Ishikawa (cell line): ENCODE measurements around the gene EIF4E1B.
A peak's percentile ranks its signal among the peaks of the same experiment; 100 is the strongest.

ENCODE experiments used
- CEBPB ChIP-seq: IDR thresholded peaks from 2 replicates; pipeline ENCODE4 v1.6.1; 2012
- CREB1 ChIP-seq: IDR thresholded peaks from 2 replicates; pipeline ENCODE4 v1.6.1; 2012; ENCODE audit warnings: low read depth
- EGR1 ChIP-seq: IDR thresholded peaks from 2 replicates; pipeline ENCODE4 v1.6.1; 2012
- EP300 ChIP-seq: IDR thresholded peaks from 2 replicates; pipeline ENCODE4 v1.6.1; 2012; ENCODE audit warnings: borderline replicate concordance
- FOXM1 ChIP-seq: IDR thresholded peaks from 2 replicates; pipeline ENCODE4 v1.6.1; 2012; ENCODE audit warnings: low read depth, borderline replicate concordance
- NFIC ChIP-seq: IDR thresholded peaks from 2 replicates; pipeline ENCODE4 v1.6.1; 2012
- RAD21 ChIP-seq: IDR thresholded peaks from 2 replicates; pipeline ENCODE4 v1.6.1; 2012; ENCODE audit warnings: low read depth
- REST ChIP-seq: IDR thresholded peaks from 2 replicates; pipeline ENCODE4 v1.6.1; 2012; ENCODE audit warnings: low read depth, mild to moderate bottlenecking
- TAF1 ChIP-seq: IDR thresholded peaks from 2 replicates; pipeline ENCODE4 v1.6.1; 2012; ENCODE audit warnings: low read depth, mild to moderate bottlenecking
- TCF12 ChIP-seq: IDR thresholded peaks from 2 replicates; pipeline ENCODE4 v1.6.1; 2012; ENCODE audit warnings: low read depth
- TEAD4 ChIP-seq: IDR thresholded peaks from 2 replicates; pipeline ENCODE4 v1.6.1; 2012
- YY1 ChIP-seq: IDR thresholded peaks from 2 replicates; pipeline ENCODE4 v1.6.1; 2012; ENCODE audit warnings: low read depth
- ZBTB7A ChIP-seq: IDR thresholded peaks from 2 replicates; pipeline ENCODE4 v1.6.1; 2012; ENCODE audit warnings: low read depth
- TF ChIP-seq, protein P1 (sequence below): IDR thresholded peaks from 2 replicates; pipeline ENCODE4 v1.6.1; 2012
- TF ChIP-seq, protein P2 (sequence below): IDR thresholded peaks from 2 replicates; pipeline ENCODE4 v1.6.1; 2012

The EIF4E1B gene

GRCh38 chr5:176659512-176659839, 29.0 kb downstream of the EIF4E1B start:
- TF ChIP-seq EP300: no peak
- TF ChIP-seq NFIC: no peak
- TF ChIP-seq, protein P1, sequence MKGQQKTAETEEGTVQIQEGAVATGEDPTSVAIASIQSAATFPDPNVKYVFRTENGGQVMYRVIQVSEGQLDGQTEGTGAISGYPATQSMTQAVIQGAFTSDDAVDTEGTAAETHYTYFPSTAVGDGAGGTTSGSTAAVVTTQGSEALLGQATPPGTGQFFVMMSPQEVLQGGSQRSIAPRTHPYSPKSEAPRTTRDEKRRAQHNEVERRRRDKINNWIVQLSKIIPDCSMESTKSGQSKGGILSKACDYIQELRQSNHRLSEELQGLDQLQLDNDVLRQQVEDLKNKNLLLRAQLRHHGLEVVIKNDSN: no peak
- TF ChIP-seq TCF12: no peak
- no peak for TF ChIP-seq RAD21
- TF ChIP-seq EGR1: no peak
- TF ChIP-seq YY1: no peak
- TF ChIP-seq CREB1: no peak
- no peak for TF ChIP-seq ZBTB7A
- no peak for TF ChIP-seq REST
- TF ChIP-seq FOXM1: no peak
- TF ChIP-seq, protein P2, sequence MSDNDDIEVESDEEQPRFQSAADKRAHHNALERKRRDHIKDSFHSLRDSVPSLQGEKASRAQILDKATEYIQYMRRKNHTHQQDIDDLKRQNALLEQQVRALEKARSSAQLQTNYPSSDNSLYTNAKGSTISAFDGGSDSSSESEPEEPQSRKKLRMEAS: no peak
- no peak for TF ChIP-seq CEBPB
- no peak for TF ChIP-seq TAF1
- TF ChIP-seq TEAD4: no peak

DNA sequence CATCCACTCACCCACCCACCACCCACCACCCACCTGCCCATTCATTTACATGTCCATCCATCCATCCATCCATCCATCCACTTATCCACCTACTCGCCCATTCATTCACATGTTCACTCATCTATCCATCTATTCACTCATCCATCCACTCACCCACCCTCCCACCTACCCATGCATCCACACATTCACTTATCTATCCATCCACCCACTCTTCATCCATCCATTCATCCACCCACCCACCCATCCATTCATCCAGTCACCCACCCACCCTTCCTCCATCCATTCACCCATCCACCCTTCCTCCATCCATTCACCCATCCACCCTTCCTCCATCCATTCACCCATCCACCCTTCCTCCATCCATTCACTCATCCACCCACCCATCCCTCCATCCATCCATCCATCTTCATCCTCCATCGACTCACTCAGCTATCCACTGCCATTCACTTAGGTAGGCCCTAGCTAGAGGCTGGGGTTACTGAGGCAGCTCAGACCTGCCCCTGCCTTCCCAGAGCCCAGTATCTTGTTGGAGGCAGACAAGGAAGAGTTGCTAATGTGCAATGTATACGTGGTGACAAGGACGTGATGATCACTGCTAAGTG, 29.5 kb downstream of the EIF4E1B start:
- TF ChIP-seq CEBPB (no peak), EP300 (no peak), EGR1 (no peak), NFIC (no peak), TCF12 (no peak), RAD21 (no peak), CREB1 (no peak), TAF1 (no peak), ZBTB7A (no peak), TEAD4 (no peak), REST (no peak), YY1 (no peak), FOXM1 (no peak)
- TF ChIP-seq, protein P2: no peak
- TF ChIP-seq, protein P1: no peak

DNA sequence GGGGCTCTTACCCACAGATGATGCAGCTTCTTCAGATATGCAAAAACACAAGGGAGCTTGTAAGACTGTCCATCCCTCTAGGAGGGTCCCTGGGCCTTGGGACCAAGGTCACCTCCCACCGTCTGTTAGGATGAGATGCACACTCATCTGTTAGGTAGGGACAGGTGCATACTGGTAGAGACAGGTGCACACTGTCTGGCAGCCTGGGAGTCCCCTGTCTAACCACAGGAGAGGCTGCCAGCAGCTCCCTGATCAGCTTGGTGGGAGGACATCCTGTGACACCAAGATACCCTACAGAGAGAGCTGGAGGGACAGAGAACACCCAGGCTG, 30.0 kb downstream of the EIF4E1B start:
- TF ChIP-seq, protein P2: no peak
- TF ChIP-seq REST (no peak), NFIC (no peak), CREB1 (no peak), RAD21 (no peak), CEBPB (no peak), EP300 (no peak), FOXM1 (no peak), ZBTB7A (no peak), EGR1 (no peak)
- TF ChIP-seq, protein P1: no peak

DNA sequence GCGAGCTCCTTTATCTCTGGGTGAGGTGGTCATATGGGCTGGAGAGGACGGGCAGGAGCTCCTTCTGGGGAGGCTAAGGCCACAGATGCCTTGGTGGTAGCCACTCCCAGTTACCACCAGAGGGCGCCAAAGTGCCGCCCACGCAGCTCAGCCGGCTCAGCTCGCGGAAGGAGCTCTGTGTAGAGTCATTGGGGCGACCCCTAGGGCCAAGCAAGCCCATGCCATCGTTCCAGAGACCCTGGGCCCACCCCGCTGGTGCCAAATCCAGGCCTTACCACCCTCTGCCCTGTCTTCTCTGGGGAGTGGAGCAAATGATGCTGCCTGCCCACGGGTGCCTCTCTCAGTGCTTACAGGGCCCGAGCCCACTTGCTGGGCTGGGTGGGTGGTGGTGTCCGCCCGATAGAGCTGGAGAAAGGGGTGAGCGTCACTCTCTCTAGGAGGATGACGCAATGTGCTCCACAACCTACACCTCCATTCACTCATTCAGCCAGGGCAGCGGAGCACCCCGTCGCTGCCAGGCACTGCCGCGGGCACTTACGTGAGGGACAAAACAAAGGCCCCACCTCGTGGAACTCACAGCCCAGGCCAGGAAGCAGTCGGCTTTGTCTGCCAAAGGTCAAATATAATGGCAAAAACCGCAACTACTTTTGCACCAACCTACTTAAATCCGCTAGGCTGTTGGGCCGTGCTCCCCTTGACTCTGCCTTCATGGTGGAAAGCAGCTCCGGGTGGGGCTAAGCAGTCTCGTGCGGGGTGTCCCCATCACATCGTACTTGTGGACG, 30.6 kb downstream of the EIF4E1B start:
- TF ChIP-seq ZBTB7A: no peak
- TF ChIP-seq EGR1: peak; percentile 92
- no peak for TF ChIP-seq CREB1
- TF ChIP-seq TCF12: no peak
- no peak for TF ChIP-seq TEAD4
- TF ChIP-seq RAD21: peak; percentile 96
- TF ChIP-seq YY1: no peak
- no peak for TF ChIP-seq NFIC
- TF ChIP-seq CEBPB: no peak
- TF ChIP-seq, protein P2: no peak
- TF ChIP-seq FOXM1: no peak
- TF ChIP-seq EP300: no peak
- TF ChIP-seq REST: no peak
- TF ChIP-seq, protein P1: no peak
